Ecto neural progenitor cell (in vitro differentiated cells): ENCODE data around the gene IL17RD.

Experiments
- DNase-seq: peaks from one replicate; pipeline ENCODE4 v3.0.0-alpha.2; 2018; ENCODE audit warnings: low spot score

IL17RD gene

GRCh38 chr3:57065588-57065987 lies 99.6 kb downstream of the IL17RD start:
- DNase-seq = no peak

- DNase-seq = no peak
Measured at GRCh38 chr3:57064572-57064971, 100.6 kb downstream of the IL17RD start.

- DNase-seq = no peak
Measured at GRCh38 chr3:57064001-57064400, 101.2 kb downstream of the IL17RD start.

GRCh38 chr3:57063032-57063431 lies 102.1 kb downstream of the IL17RD start:
- DNase-seq = no peak

GRCh38 chr3:57062101-57062631 lies 103.0 kb downstream of the IL17RD start:
- peak; percentile 53 for DNase-seq

- DNase-seq = no peak
Measured at GRCh38 chr3:57061556-57061955, 103.6 kb downstream of the IL17RD start.

GRCh38 chr3:57060089-57060821 lies 104.9 kb downstream of the IL17RD start, which contains the start of gene SPATA12:
SPATA12 (plus strand) TSS chr3:57060664; CDS start chr3:57073695, 13,031 bp downstream.
- peak; percentile 61 for DNase-seq

GRCh38 chr3:57059411-57059810 lies 105.7 kb downstream of the IL17RD start:
- no peak for DNase-seq

- DNase-seq = no peak
Measured at GRCh38 chr3:57057351-57057750, 107.8 kb downstream of the IL17RD start.

- no peak for DNase-seq
Measured at GRCh38 chr3:57053122-57053521, 112.0 kb downstream of the IL17RD start.

GRCh38 chr3:57052662-57053061 lies 112.5 kb downstream of the IL17RD start:
- no peak for DNase-seq

- no peak for DNase-seq
Measured at GRCh38 chr3:57048728-57049127, 116.4 kb downstream of the IL17RD start.

GRCh38 chr3:57048052-57048671 lies 117.0 kb downstream of the IL17RD start:
- no peak for DNase-seq

- no peak for DNase-seq
Measured at GRCh38 chr3:57046101-57046765, 118.9 kb downstream of the IL17RD start.

GRCh38 chr3:57043518-57043917 lies 121.6 kb downstream of the IL17RD start:
- no peak for DNase-seq

GRCh38 chr3:57041674-57042073 lies 123.5 kb downstream of the IL17RD start:
- no peak for DNase-seq
